K562 (cell line): ENCODE data around the gene TJP3. TPM values are rescaled to one million over a fixed set of nuclear protein-coding genes. Genes with fewer than 3 reads are reported as not detected.

Experiments
- CBFA2T3 ChIP-seq: fragments of 450-650 bp; IDR thresholded peaks from 2 replicates; pipeline ENCODE4 v1.6.1; 2017
- CCNT2 ChIP-seq: IDR thresholded peaks from 2 replicates; pipeline ENCODE4 v1.6.1; 2011; ENCODE audit warnings: borderline replicate concordance, low read depth, mild to moderate bottlenecking, moderate library complexity, mixed read lengths, low read length; ENCODE audit not compliant: insufficient read length; ENCODE audit errors: extremely low read depth
- EP400 ChIP-seq: fragments of 450-650 bp; IDR thresholded peaks from 2 replicates; pipeline ENCODE4 v1.6.1; 2017; ENCODE audit warnings: antibody characterized with exemption, mild to moderate bottlenecking, moderate library complexity
- FOXA3 ChIP-seq, 2 experiments: fragments of 450-650 bp in 1 of 2; sonication (generic) in 1 of 2; formaldehyde crosslinking; IDR thresholded peaks in 1 of 2; conservative IDR thresholded peaks in 1 of 2; 2 replicates each; pipeline versions ENCODE4 v1.4.0 to v1.8.0; 2020 to 2022; ENCODE audit warnings: mild to moderate bottlenecking in 2 of 2, missing genetic modification reagents in 1 of 2
- FOXM1 ChIP-seq, 2 experiments: fragments of 450-650 bp in 1 of 2; sonication (generic) in 1 of 2; formaldehyde crosslinking in 1 of 2; IDR thresholded peaks; 2 replicates each; pipeline versions ENCODE4 v1.6.1 to v1.9.0; 2017 to 2022; ENCODE audit warnings: low read depth in 2 of 2, mild to moderate bottlenecking in 2 of 2, missing genetic modification reagents in 1 of 2, moderate library complexity in 1 of 2
- GABPB1 ChIP-seq: sonication (generic); formaldehyde crosslinking; IDR thresholded peaks from 2 replicates; pipeline ENCODE4 v1.8.0; 2022; ENCODE audit warnings: mild to moderate bottlenecking, missing genetic modification reagents
- NCOA2 ChIP-seq, 2 experiments: fragments of 450-650 bp; IDR thresholded peaks; 2 replicates each; pipeline ENCODE4 v1.6.1; 2018; ENCODE audit warnings: mild to moderate bottlenecking in 2 of 2, moderate library complexity in 1 of 2; ENCODE audit not compliant: partially characterized antibody in 2 of 2
- NFRKB ChIP-seq: fragments of 450-650 bp; IDR thresholded peaks from 2 replicates; pipeline ENCODE4 v1.6.1; 2016; ENCODE audit warnings: low read depth
- SMARCE1 ChIP-seq: fragments of 450-650 bp; IDR thresholded peaks from 2 replicates; pipeline ENCODE4 v1.7.1; 2016; ENCODE audit warnings: mild to moderate bottlenecking
- ZNF124 ChIP-seq: sonication (generic); formaldehyde crosslinking; IDR thresholded peaks from 2 replicates; pipeline ENCODE4 v1.8.1; 2022; ENCODE audit warnings: missing genetic modification reagents
- ZSCAN29 ChIP-seq: fragments of 450-650 bp; IDR thresholded peaks from 2 replicates; pipeline ENCODE4 v1.6.1; 2017
- polyA plus RNA-seq, 8 experiments: library from polyadenylated mRNA; depleted of rRNA in 4 of 8; stranded (reverse) in 5 of 8; unstranded in 3 of 8; fragments of >200 nt; fragmentation: Nextera tagmentation in 2 of 8; fragmentation: Illumina TruSeq in 1 of 8; extraction: Ambion mirVana in 2 of 8; extraction: Trizol in 1 of 8; gene quantifications; 2 replicates each; pipeline versions ENCODE4 v1.2.1 to v1.2.3, GENCODE V29; 2011 to 2014; ENCODE audit warnings: inconsistent platforms in 1 of 8, missing spikeins in 1 of 8
- total RNA-seq, 7 experiments: library from RNA; depleted of rRNA in 6 of 7; stranded (reverse); fragments of >200 nt in 6 of 7; fragmentation: Illumina TruSeq in 2 of 7; extraction: Trizol in 2 of 7; gene quantifications; 2 replicates each; pipeline versions ENCODE4 v1.2.1 to v1.2.3, GENCODE V29; 2011 to 2021; ENCODE audit warnings: low replicate concordance in 1 of 7
- TF ChIP-seq, protein P1 (sequence below), 3 experiments: fragments of 200-800 bp in 1 of 3; sonication (Bioruptor generic) in 1 of 3; sonication (generic) in 1 of 3; formaldehyde crosslinking in 1 of 3; IDR thresholded peaks; 2 replicates each; pipeline versions ENCODE4 v1.6.1 to v1.8.0; 2016 to 2022; ENCODE audit warnings: mild to moderate bottlenecking in 2 of 3, missing compliant biosample characterization in 2 of 3, missing genetic modification characterization in 2 of 3, missing genetic modification reagents in 1 of 3
- TF ChIP-seq, protein P2 (sequence below): sonication (generic); formaldehyde crosslinking; IDR thresholded peaks from 2 replicates; pipeline ENCODE4 v1.8.1; 2023; ENCODE audit warnings: mild to moderate bottlenecking, missing genetic modification reagents, moderate library complexity
- TF ChIP-seq, protein P3 (sequence below): fragments of 250-450 bp; sonication (Bioruptor Pico); IDR thresholded peaks from 2 replicates; pipeline ENCODE4 v1.8.0; 2022; ENCODE audit warnings: moderate library complexity, mild to moderate bottlenecking, inconsistent platforms
- TF ChIP-seq, protein P4 (sequence below): fragments of 250-450 bp; sonication (Bioruptor Pico); IDR thresholded peaks from 2 replicates; pipeline ENCODE4 v1.8.0; 2021; ENCODE audit warnings: moderate library complexity, mild to moderate bottlenecking, inconsistent platforms
- TF ChIP-seq, protein P5 (sequence below): fragments of 250-450 bp; sonication (Bioruptor Pico); IDR thresholded peaks from 2 replicates; pipeline ENCODE4 v1.4.0; 2020; ENCODE audit warnings: mild to moderate bottlenecking
- TF ChIP-seq, protein P6 (sequence below): fragments of 250-450 bp; sonication (Bioruptor Pico); IDR thresholded peaks from 2 replicates; pipeline ENCODE4 v1.8.0; 2021; ENCODE audit warnings: mild to moderate bottlenecking, moderate library complexity

The TJP3 gene
- total and polyA plus RNA-seq, 9 of the 15 experiments (the other 6 are each of a cell fraction or from before 2014, with no cell fraction given) = 0.11 to 2.4 (median 0.57) TPM; not detected in 1

DNA sequence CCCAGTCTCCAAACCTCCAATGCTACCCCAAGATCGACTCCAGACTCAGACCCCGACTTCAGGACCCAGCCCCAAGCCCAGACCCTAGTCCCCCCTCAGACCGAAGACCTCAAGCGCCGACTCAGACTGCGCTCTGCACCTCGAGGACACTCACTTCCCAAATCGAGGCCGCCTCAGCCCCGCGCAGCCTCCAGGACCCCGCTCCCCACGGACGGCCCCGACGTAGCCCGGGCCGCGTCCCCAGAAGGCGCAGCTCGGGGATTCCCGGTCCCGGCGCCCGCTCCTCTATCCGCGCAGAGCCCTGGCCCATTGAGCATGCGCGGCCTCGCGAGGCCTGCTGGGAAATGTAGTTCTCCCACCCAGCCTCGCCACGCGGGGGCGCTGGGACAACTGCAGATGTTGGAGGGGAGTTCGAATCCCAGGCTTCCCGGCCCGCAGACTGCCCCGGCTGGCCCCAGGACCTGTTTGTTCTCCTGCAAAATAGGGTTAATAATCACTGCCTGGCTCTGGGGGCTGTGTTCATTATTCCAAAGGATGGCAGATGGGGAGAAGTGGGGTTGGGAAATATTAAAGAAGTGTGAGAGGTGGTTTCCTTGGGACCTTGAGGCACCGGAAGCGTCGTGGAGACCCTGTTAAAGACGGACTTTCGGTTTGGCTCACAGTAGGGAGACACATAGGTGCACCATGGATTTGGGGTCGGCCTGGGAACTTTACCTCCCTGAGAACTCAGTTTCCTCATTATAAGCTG lies 53.4 kb downstream of the TJP3 start, which contains the start of gene APBA3 (continued):
- TF ChIP-seq EP400 (peak; percentile 78), GABPB1 (CRISPR knock-in tag) (peak; percentile 89), CBFA2T3 (no peak), FOXM1 (IDR thresholded peaks at IDR 0.05; ENCODE audit: low read depth) (peak; percentile 39; the same call in 1 of the 2 replicates), FOXM1 (CRISPR knock-in tag; IDR thresholded peaks at IDR 0.05; ENCODE audit: low read depth) (no peak), CCNT2 (no peak), NFRKB (0 out of 2 replicates have a peak, but pooled peaks have one; percentile 38), ZNF124 (CRISPR knock-in tag) (no peak), FOXA3 (CRISPR knock-in tag; conservative IDR thresholded peaks at IDR 0.05 in 1 of 2, IDR thresholded peaks at IDR 0.05 in 1 of 2) (no peak), SMARCE1 (peak; percentile 36; the same call in 1 of the 2 replicates), NCOA2 (IDR thresholded peaks at IDR 0.05; ENCODE audit: partially characterized antibody in 2 of 2) (no peak), ZSCAN29 (0 out of 2 replicates have a peak, but pooled peaks have one; percentile 42)
- TF ChIP-seq, protein P1, sequence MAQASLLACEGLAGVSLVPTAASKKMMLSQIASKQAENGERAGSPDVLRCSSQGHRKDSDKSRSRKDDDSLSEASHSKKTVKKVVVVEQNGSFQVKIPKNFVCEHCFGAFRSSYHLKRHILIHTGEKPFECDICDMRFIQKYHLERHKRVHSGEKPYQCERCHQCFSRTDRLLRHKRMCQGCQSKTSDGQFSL (CRISPR knock-in tag; IDR thresholded peaks at IDR 0.05) = no peak
- TF ChIP-seq, protein P1 (tag; IDR thresholded peaks at IDR 0.05) = no peak
- TF ChIP-seq, protein P2, sequence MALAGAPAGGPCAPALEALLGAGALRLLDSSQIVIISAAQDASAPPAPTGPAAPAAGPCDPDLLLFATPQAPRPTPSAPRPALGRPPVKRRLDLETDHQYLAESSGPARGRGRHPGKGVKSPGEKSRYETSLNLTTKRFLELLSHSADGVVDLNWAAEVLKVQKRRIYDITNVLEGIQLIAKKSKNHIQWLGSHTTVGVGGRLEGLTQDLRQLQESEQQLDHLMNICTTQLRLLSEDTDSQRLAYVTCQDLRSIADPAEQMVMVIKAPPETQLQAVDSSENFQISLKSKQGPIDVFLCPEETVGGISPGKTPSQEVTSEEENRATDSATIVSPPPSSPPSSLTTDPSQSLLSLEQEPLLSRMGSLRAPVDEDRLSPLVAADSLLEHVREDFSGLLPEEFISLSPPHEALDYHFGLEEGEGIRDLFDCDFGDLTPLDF (CRISPR knock-in tag) = no peak
- TF ChIP-seq, protein P3, sequence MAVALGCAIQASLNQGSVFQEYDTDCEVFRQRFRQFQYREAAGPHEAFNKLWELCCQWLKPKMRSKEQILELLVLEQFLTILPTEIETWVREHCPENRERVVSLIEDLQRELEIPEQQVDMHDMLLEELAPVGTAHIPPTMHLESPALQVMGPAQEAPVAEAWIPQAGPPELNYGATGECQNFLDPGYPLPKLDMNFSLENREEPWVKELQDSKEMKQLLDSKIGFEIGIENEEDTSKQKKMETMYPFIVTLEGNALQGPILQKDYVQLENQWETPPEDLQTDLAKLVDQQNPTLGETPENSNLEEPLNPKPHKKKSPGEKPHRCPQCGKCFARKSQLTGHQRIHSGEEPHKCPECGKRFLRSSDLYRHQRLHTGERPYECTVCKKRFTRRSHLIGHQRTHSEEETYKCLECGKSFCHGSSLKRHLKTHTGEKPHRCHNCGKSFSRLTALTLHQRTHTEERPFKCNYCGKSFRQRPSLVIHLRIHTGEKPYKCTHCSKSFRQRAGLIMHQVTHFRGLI (CRISPR knock-in tag) = no peak
- TF ChIP-seq, protein P4, sequence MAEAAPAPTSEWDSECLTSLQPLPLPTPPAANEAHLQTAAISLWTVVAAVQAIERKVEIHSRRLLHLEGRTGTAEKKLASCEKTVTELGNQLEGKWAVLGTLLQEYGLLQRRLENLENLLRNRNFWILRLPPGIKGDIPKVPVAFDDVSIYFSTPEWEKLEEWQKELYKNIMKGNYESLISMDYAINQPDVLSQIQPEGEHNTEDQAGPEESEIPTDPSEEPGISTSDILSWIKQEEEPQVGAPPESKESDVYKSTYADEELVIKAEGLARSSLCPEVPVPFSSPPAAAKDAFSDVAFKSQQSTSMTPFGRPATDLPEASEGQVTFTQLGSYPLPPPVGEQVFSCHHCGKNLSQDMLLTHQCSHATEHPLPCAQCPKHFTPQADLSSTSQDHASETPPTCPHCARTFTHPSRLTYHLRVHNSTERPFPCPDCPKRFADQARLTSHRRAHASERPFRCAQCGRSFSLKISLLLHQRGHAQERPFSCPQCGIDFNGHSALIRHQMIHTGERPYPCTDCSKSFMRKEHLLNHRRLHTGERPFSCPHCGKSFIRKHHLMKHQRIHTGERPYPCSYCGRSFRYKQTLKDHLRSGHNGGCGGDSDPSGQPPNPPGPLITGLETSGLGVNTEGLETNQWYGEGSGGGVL (CRISPR knock-in tag) = no peak
- TF ChIP-seq, protein P5, sequence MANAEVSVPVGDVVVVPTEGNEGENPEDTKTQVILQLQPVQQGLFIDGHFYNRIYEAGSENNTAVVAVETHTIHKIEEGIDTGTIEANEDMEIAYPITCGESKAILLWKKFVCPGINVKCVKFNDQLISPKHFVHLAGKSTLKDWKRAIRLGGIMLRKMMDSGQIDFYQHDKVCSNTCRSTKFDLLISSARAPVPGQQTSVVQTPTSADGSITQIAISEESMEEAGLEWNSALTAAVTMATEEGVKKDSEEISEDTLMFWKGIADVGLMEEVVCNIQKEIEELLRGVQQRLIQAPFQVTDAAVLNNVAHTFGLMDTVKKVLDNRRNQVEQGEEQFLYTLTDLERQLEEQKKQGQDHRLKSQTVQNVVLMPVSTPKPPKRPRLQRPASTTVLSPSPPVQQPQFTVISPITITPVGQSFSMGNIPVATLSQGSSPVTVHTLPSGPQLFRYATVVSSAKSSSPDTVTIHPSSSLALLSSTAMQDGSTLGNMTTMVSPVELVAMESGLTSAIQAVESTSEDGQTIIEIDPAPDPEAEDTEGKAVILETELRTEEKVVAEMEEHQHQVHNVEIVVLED (CRISPR knock-in tag) = peak; percentile 61
- TF ChIP-seq, protein P6, sequence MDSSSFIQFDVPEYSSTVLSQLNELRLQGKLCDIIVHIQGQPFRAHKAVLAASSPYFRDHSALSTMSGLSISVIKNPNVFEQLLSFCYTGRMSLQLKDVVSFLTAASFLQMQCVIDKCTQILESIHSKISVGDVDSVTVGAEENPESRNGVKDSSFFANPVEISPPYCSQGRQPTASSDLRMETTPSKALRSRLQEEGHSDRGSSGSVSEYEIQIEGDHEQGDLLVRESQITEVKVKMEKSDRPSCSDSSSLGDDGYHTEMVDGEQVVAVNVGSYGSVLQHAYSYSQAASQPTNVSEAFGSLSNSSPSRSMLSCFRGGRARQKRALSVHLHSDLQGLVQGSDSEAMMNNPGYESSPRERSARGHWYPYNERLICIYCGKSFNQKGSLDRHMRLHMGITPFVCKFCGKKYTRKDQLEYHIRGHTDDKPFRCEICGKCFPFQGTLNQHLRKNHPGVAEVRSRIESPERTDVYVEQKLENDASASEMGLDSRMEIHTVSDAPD (CRISPR knock-in tag) = no peak
